Stimulated activated naive CD8-positive, alpha-beta T cell treated with anti-CD3 and anti-CD28 coated beads, Interleukin-15, Interleukin-2, amounts not matched to agents 100 ng/mL and 50 ng/mL, for 24 hours (primary cell): Measurements from ENCODE around the gene MYBBP1A.
A peak's percentile ranks its signal among the peaks of the same experiment; 100 is the strongest.

ENCODE experiments used
- H3K27ac Mint-ChIP-seq: one replicate; pipeline ENCODE4 v1.8.0; 2021; ENCODE audit warnings: mild to moderate bottlenecking, mixed read lengths
- H3K27me3 Mint-ChIP-seq: one replicate; pipeline ENCODE4 v1.8.0; 2021; ENCODE audit warnings: mixed read lengths
- H3K36me3 Mint-ChIP-seq: one replicate; pipeline ENCODE4 v1.8.0; 2021; ENCODE audit warnings: low read depth, mixed read lengths
- H3K4me1 Mint-ChIP-seq: one replicate; pipeline ENCODE4 v1.8.0; 2021; ENCODE audit warnings: low read depth, mixed read lengths
- H3K4me3 Mint-ChIP-seq: one replicate; pipeline ENCODE4 v1.8.0; 2021; ENCODE audit warnings: mild to moderate bottlenecking, mixed read lengths
- H3K9me3 Mint-ChIP-seq: one replicate; pipeline ENCODE4 v1.8.0; 2021; ENCODE audit warnings: mixed read lengths

The MYBBP1A gene

GRCh38 chr17:4534515-4534914 is 20.7 kb downstream of the MYBBP1A start:
- Mint-ChIP-seq H3K27me3 (peaks cover 4% of the 10 kb centered on the region), H3K4me3 (no peak overlapping the region), H3K36me3 (peaks cover under 1% of the 10 kb centered on the region), H3K9me3 (no peaks in the 10 kb centered on the region), H3K4me1 (no peaks in the 10 kb centered on the region), H3K27ac (no peak overlapping the region)

DNA sequence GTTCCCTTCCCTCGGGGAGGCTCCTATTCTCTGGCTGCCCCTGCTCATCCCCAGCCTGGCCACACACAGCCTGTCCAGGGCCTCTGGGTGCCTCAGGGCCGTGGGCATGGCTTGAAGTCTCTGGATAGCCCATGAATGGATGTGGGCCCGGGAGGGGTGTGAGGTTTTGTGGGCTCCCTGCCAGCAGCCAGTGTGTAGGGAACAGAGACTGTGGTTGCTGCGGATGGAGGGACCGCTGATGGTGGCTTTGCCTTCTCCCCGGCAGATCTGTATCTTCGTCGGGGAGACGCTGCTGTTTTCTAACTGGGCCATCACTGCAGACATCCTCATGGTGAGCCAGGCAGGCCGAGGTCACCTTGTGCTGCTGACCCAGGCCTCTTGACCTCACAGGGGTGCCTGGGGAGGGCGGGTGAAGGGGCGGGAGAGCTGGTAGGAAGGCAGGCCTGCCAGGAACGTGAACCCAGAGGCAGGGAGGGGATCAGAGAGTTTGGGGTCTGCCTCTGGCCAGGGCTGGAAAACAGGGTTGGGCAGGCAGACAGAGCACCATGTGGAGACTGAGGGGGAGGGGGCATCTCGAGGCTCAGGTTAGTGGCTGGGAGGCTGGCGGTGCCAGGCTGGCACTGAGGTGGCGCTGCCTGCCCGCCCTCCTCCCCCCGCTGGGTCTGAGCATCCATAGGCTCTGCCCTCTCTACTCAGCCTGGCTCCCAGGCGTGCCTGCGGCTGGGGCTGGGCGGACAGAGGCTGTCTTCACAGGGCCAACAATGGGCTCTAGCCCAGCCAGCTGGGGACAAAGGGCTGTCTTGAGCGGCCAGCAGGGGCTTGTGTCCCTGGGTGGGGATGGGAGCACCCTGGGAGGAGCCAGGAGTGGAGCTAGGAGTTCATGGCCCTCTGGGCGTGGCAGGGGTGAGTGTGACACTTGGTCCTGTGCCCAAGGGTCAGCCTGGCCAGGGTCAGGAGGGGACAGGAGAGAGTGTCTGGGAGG is 21.4 kb downstream of the MYBBP1A start:
- Mint-ChIP-seq H3K4me3 (no peak overlapping the region), H3K36me3 (no peaks in the 10 kb centered on the region), H3K9me3 (no peaks in the 10 kb centered on the region), H3K27ac (no peak overlapping the region), H3K4me1 (no peaks in the 10 kb centered on the region), H3K27me3 (peaks cover 4% of the 10 kb centered on the region)

DNA sequence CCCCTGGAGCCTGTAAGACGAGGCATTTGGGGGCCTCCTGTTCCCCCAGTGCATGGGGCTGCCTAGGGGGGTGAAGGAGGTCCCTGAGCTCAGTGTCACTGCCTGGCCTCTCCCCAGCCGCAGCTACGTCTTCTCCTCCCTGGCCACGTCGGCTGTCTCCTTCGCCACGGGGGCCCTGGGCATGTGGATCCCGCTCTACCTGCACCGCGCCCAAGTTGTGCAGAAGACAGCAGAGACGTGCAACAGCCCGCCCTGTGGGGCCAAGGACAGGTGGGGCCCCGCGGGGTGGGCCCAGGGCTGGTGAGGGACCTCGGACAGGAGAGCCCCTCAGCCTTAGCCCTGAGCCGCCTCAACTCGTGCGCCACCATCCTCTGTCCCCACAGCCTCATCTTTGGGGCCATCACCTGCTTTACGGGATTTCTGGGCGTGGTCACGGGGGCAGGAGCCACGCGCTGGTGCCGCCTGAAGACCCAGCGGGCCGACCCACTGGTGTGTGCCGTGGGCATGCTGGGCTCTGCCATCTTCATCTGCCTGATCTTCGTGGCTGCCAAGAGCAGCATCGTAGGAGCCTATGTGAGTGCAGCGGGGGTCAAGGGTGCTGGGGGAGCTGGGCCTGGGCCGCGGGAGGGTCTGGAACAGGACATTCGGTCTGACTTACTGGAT is 22.2 kb downstream of the MYBBP1A start:
- no peak overlapping the region for H3K27ac Mint-ChIP-seq
- H3K4me3 Mint-ChIP-seq: no peak overlapping the region
- peaks cover 4% of the 10 kb centered on the region for H3K27me3 Mint-ChIP-seq
- no peaks in the 10 kb centered on the region for H3K36me3 Mint-ChIP-seq
- no peaks in the 10 kb centered on the region for H3K4me1 Mint-ChIP-seq
- H3K9me3 Mint-ChIP-seq: no peaks in the 10 kb centered on the region

DNA sequence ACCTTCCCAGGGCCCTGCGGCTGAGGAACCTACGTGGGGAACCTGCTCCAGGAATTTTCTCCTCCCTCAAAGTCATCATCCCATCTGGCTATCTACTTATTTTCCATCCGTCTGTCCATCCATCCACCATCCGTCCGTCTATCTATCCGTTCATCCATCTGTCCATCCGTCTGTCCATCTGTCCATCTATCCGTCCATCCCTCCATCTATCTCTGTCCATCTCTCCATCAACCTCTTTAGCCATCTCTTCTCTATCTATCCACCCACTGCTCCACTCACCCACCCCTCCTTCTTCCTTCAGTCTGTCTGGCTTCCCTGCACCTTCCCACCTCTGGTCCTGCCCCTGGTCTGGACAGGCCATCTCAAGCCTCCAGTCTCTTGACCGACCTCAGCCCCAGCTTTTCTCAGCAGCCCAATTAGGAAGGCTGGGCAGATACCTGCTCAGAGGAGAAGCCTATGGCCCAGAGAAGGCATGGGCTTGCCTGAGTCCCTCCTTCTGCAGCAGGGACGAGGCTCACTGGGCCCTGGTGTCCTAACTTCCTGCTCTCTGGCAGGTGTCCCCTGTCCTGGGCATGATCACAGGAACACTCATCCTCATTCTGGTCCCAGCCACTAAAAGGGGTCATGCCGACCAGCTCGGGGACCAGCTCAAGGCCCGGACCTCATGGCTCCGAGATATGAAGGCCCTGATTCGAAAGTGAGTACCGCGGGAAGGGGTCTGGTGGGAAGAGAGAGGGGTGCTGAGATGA is 23.0 kb downstream of the MYBBP1A start:
- Mint-ChIP-seq H3K4me1 (no peaks in the 10 kb centered on the region), H3K4me3 (no peak overlapping the region), H3K9me3 (no peaks in the 10 kb centered on the region), H3K27ac (peak overlapping the region; percentile 26), H3K27me3 (peaks cover 4% of the 10 kb centered on the region), H3K36me3 (no peaks in the 10 kb centered on the region)

- Mint-ChIP-seq H3K36me3 (no peaks in the 10 kb centered on the region), H3K27me3 (peaks cover 4% of the 10 kb centered on the region), H3K4me1 (no peaks in the 10 kb centered on the region), H3K27ac (no peak overlapping the region), H3K9me3 (no peaks in the 10 kb centered on the region), H3K4me3 (no peak overlapping the region)
Measured at GRCh38 chr17:4530799-4531730, 24.1 kb downstream of the MYBBP1A start.

DNA sequence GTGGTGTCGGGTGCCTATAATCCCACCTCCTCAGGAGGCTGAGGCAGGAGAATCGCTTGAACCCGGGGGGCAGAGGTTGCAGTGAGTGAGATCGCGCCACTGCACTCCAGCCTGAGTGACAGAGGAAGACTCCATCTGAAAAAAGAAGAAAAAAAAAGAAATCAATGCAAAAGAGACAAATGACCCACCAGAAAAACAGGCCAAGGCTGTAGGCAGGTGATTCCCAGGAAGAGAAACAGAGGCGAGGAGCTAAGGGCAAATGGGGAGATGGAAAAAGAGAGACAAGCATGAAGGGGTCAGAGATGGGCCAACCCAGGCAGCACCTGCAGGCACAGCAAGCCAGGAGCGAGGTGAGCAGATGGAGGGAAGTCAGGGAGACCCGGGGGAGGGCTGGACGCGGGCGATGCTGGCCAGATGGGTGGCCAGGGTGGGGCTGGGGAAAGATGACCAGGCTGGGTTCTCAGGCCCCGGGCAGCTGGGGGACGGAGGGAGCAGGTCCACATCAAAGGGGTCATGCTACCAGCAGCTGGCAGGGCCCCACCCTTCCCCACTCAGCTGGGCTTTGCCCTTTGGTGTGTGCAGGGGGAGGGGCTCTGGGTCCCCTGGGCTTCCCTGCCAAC is 25.5 kb downstream of the MYBBP1A start:
- no peaks in the 10 kb centered on the region for H3K36me3 Mint-ChIP-seq
- no peak overlapping the region for H3K27ac Mint-ChIP-seq
- peaks cover 4% of the 10 kb centered on the region for H3K27me3 Mint-ChIP-seq
- H3K9me3 Mint-ChIP-seq: no peaks in the 10 kb centered on the region
- H3K4me3 Mint-ChIP-seq: no peak overlapping the region
- no peaks in the 10 kb centered on the region for H3K4me1 Mint-ChIP-seq

- Mint-ChIP-seq H3K27ac (no peak overlapping the region), H3K27me3 (peaks cover 4% of the 10 kb centered on the region), H3K4me3 (no peak overlapping the region), H3K4me1 (no peaks in the 10 kb centered on the region), H3K9me3 (no peaks in the 10 kb centered on the region), H3K36me3 (no peaks in the 10 kb centered on the region)
Measured at GRCh38 chr17:4527566-4528125, 27.5 kb downstream of the MYBBP1A start.

- no peak overlapping the region for H3K4me3 Mint-ChIP-seq
- H3K4me1 Mint-ChIP-seq: no peaks in the 10 kb centered on the region
- no peaks in the 10 kb centered on the region for H3K9me3 Mint-ChIP-seq
- H3K27ac Mint-ChIP-seq: no peak overlapping the region
- H3K27me3 Mint-ChIP-seq: peaks cover 4% of the 10 kb centered on the region
- H3K36me3 Mint-ChIP-seq: no peaks in the 10 kb centered on the region
Measured at GRCh38 chr17:4527134-4527533, 28.1 kb downstream of the MYBBP1A start.

DNA sequence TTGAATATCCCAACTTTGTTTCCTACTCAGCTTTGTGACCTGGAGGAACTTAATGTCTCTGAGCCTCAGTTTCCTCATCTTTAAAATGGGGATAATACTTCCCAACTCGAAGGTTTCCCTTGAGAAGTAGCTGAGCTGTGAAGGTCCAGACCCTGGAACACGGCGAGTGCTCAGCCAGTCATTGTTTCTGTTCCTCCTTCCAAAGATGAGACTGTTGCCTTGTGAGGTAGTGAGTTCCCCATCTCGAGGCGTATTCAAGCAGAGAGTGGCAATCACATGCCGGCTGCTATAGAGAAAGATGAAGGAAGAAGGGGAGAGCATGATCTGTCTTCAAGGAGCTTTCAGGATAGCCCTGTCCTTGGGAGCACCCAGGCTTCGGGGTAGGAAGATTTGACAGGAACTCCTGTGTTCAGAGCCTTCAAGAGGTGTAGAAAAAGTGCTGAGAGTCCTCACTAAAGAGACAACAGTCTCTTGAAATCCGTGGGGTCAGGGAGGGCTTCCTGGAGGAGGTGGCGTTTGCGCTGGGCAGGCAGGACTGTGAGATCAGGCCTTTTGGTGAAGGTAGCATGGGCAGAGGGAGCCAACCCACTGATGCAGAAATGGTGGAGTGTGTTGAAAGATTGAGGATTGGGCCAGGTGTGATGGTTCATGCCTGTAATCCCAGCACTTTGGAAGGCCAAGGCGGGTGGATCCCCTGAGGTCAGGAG is 29.3 kb downstream of the MYBBP1A start:
- no peaks in the 10 kb centered on the region for H3K36me3 Mint-ChIP-seq
- no peak overlapping the region for H3K4me3 Mint-ChIP-seq
- no peaks in the 10 kb centered on the region for H3K4me1 Mint-ChIP-seq
- H3K27ac Mint-ChIP-seq: no peak overlapping the region
- no peaks in the 10 kb centered on the region for H3K9me3 Mint-ChIP-seq
- H3K27me3 Mint-ChIP-seq: no peaks in the 10 kb centered on the region

- Mint-ChIP-seq H3K27me3 (no peaks in the 10 kb centered on the region), H3K9me3 (no peaks in the 10 kb centered on the region), H3K4me1 (no peaks in the 10 kb centered on the region), H3K27ac (no peak overlapping the region), H3K36me3 (no peaks in the 10 kb centered on the region), H3K4me3 (no peak overlapping the region)
Measured at GRCh38 chr17:4523946-4524345, 31.2 kb downstream of the MYBBP1A start.

GRCh38 chr17:4522661-4523060 is 32.5 kb downstream of the MYBBP1A start:
- Mint-ChIP-seq H3K27ac (no peak overlapping the region), H3K4me3 (no peak overlapping the region), H3K36me3 (no peaks in the 10 kb centered on the region), H3K27me3 (no peaks in the 10 kb centered on the region), H3K9me3 (no peaks in the 10 kb centered on the region), H3K4me1 (no peaks in the 10 kb centered on the region)

DNA sequence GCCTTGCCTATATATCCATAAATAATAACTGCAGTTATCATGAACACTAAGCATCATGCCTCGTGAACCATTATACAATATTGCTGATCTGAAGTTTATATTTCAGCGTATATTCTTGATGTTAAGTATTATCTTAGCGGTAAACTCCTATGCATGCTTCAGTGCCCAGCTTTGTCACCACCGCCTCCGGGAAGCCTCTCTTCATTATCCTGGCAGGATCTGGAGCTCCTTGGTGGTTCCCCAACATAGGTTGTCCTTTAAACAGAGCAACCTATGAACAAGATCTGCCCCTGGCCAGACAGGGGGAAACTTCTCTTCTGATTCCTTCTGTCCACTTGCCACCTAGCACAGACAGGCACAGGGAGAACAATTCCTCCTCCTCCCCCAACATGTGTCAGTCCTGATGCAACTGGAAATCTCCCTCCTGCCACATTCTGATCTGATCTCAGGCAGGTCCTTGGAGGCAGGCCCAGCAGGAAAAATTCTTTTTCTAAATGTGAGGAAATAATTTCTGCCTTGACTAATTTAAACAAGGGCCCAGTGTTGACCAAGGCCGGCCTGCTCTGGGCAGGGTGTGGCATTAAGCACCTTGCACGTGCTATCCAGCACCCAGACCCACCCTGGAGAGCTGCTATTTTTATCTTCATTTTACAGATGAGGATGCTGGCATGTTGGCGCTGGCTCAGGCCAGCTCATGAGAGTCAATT is 34.1 kb downstream of the MYBBP1A start:
- Mint-ChIP-seq H3K27ac (no peak overlapping the region), H3K9me3 (no peaks in the 10 kb centered on the region), H3K36me3 (no peaks in the 10 kb centered on the region), H3K4me1 (no peaks in the 10 kb centered on the region), H3K4me3 (no peak overlapping the region), H3K27me3 (no peaks in the 10 kb centered on the region)
